ENCODE results near the gene POU2F2.

DNA sequence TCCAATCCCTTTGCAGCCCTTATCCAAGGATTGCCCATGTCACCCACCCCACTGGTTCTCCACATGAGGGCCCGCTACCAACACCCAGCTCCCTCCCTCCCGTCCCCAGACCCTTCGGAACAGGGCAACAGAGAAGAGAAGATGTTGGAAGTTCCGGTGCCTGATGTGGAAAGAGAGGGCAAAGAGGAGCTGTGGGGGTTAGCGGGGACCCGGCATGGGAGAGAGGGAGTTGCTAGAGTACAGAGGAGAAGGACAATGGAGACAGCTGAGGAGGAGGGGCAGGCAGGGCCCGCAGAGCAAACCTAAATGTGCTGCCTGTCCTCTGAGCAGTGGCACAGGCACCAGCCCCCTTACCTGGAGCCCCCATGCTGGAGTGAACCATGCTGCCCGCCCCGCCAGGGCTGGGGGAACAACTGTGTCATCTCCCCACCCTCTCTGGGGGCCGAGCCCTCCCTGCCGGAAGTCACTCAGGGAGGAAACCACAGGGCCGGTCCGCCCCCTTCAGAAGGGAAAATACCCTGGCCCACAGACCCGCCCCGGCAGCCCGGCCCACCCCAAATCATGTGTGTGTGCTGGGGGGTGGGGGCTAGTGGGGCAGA, at the start of gene POU2F2:
- TF ChIP-seq, protein P1, sequence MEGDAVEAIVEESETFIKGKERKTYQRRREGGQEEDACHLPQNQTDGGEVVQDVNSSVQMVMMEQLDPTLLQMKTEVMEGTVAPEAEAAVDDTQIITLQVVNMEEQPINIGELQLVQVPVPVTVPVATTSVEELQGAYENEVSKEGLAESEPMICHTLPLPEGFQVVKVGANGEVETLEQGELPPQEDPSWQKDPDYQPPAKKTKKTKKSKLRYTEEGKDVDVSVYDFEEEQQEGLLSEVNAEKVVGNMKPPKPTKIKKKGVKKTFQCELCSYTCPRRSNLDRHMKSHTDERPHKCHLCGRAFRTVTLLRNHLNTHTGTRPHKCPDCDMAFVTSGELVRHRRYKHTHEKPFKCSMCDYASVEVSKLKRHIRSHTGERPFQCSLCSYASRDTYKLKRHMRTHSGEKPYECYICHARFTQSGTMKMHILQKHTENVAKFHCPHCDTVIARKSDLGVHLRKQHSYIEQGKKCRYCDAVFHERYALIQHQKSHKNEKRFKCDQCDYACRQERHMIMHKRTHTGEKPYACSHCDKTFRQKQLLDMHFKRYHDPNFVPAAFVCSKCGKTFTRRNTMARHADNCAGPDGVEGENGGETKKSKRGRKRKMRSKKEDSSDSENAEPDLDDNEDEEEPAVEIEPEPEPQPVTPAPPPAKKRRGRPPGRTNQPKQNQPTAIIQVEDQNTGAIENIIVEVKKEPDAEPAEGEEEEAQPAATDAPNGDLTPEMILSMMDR (conservative IDR thresholded peaks at IDR 0.05), result no peak
- TF ChIP-seq ZFX (IDR thresholded peaks at IDR 0.05), result no peak

Data from C4-2B (cell line).